H1 (cell line): Measurements from ENCODE around the gene IL2RA. TPM values are rescaled to one million over a fixed set of nuclear protein-coding genes. Genes with fewer than 3 reads are reported as not detected.

Experiments
- CTCF ChIA-PET: fragments of 300-600 bp; sonication (Branson Sonifier 250); formaldehyde crosslinking; loops from one replicate; lab custom pipeline; 2021; ENCODE audit not compliant: partially characterized antibody; lab: Charles Lee
- POLR2A ChIA-PET: fragments of 300-600 bp; sonication (Branson Sonifier 250); formaldehyde crosslinking; loops from one replicate; lab custom pipeline; 2021; ENCODE audit warnings: inconsistent platforms; ENCODE audit not compliant: partially characterized antibody; lab: Charles Lee
- DNase-seq, 2 experiments: peaks; one replicate each; pipeline versions ENCODE4 v3.0.0 to v3.0.0-alpha.2; 2010 to 2022; ENCODE audit warnings: low spot score in 2 of 2, low read depth in 1 of 2, mixed read lengths in 1 of 2
- FAIRE-seq: peaks from 2 replicates; lab custom pipeline; 2011; peaks lifted over from hg19 to GRCh38; lab: Jason Lieb, UNC
- H2AFZ ChIP-seq: 2 replicates; pipeline ENCODE4 v1.8.1; 2012; ENCODE audit warnings: low read length, inconsistent platforms
- H2AK5ac ChIP-seq: 2 replicates; pipeline ENCODE4 v1.6.1; 2013; ENCODE audit warnings: low read depth, low read length
- H2BK120ac ChIP-seq: replicated peaks from 2 replicates; pipeline ENCODE3; 2013; ENCODE audit warnings: low read depth, low read length, inconsistent platforms
- H2BK12ac ChIP-seq: 2 replicates; pipeline ENCODE4 v1.6.1; 2013; ENCODE audit warnings: low read depth, low read length
- H2BK15ac ChIP-seq: 2 replicates; pipeline ENCODE4 v1.6.1; 2013; ENCODE audit warnings: low read length
- H2BK20ac ChIP-seq: 2 replicates; pipeline ENCODE4 v1.6.1; 2013; ENCODE audit warnings: low read length
- H2BK5ac ChIP-seq: 2 replicates; pipeline ENCODE4 v1.6.1; 2013; ENCODE audit warnings: low read depth, low read length
- H3K14ac ChIP-seq: 2 replicates; pipeline ENCODE4 v1.6.1; 2013; ENCODE audit warnings: inconsistent platforms; ENCODE audit not compliant: insufficient read length
- H3K18ac ChIP-seq: 2 replicates; pipeline ENCODE4 v1.6.1; 2013; ENCODE audit warnings: low read length; ENCODE audit errors: extremely low read depth
- H3K23ac ChIP-seq: 2 replicates; pipeline ENCODE4 v1.6.1; 2013; ENCODE audit warnings: inconsistent platforms; ENCODE audit not compliant: insufficient read length
- H3K23me2 ChIP-seq: 2 replicates; pipeline ENCODE4 v1.6.1; 2013; ENCODE audit warnings: low read depth, low read length
- H3K27ac ChIP-seq: 2 replicates; pipeline ENCODE4 v1.6.1; 2011; ENCODE audit warnings: low read depth, low read length, inconsistent platforms
- H3K27me3 ChIP-seq, 4 experiments: replicated peaks in 1 of 4; 1 replicate in 1 of 4; 2 replicates in 3 of 4; pipeline versions ENCODE4 v1.6.1 to v1.8.1; 2011 to 2013; ENCODE audit warnings: low read length in 3 of 4, mild to moderate bottlenecking in 3 of 4, inconsistent platforms in 2 of 4, mixed read lengths in 2 of 4, moderate library complexity in 1 of 4; ENCODE audit not compliant: control insufficient read depth in 3 of 4, insufficient read depth in 3 of 4; ENCODE audit errors: extremely low read depth in 1 of 4
- H3K36me3 ChIP-seq, 4 experiments: 2 replicates each; pipeline versions ENCODE4 v1.6.1 to v1.8.1; 2011 to 2013; ENCODE audit warnings: mild to moderate bottlenecking in 4 of 4, low read length in 3 of 4, moderate library complexity in 2 of 4, control low read depth in 1 of 4, inconsistent platforms in 1 of 4; ENCODE audit not compliant: insufficient read depth in 4 of 4, control insufficient read depth in 2 of 4
- H3K4ac ChIP-seq: replicated peaks from 2 replicates; pipeline ENCODE3; 2013; ENCODE audit warnings: low read length, low read depth, mixed read lengths, inconsistent platforms; ENCODE audit not compliant: insufficient read length
- H3K4me1 ChIP-seq, 4 experiments: replicated peaks in 1 of 4; 1 replicate in 1 of 4; 2 replicates in 3 of 4; pipeline versions ENCODE4 v1.6.1 to v1.8.1; 2011 to 2013; ENCODE audit warnings: low read length in 3 of 4, inconsistent platforms in 2 of 4, mixed read lengths in 1 of 4; ENCODE audit not compliant: insufficient read depth in 4 of 4, control insufficient read depth in 3 of 4
- H3K4me2 ChIP-seq, 2 experiments: 2 replicates each; pipeline versions ENCODE4 v1.6.1 to v1.8.1; 2011 to 2013; ENCODE audit warnings: low read depth in 2 of 2, low read length in 2 of 2, control low read depth in 1 of 2, inconsistent platforms in 1 of 2, mild to moderate bottlenecking in 1 of 2; ENCODE audit not compliant: insufficient read depth in 1 of 2
- H3K4me3 ChIP-seq, 4 experiments: fragments of 200-600, 300-600 bp in 1 of 4; sonication (generic), shearing (Covaris generic), sonication (Bioruptor Twin) in 1 of 4; 2 replicates each; pipeline versions ENCODE4 v1.5.1 to v1.8.1; 2011 to 2016; ENCODE audit warnings: low read length in 4 of 4, low read depth in 3 of 4, control low read depth in 2 of 4, inconsistent platforms in 2 of 4, mild to moderate bottlenecking in 2 of 4, mixed read lengths in 1 of 4, moderate library complexity in 1 of 4; ENCODE audit not compliant: insufficient read depth in 2 of 4; ENCODE audit errors: extremely low read depth in 1 of 4
- H3K56ac ChIP-seq: replicated peaks from 2 replicates; pipeline ENCODE3; 2013; ENCODE audit warnings: low read depth, mild to moderate bottlenecking, mixed read lengths, low read length, inconsistent platforms; ENCODE audit not compliant: insufficient read length
- H3K79me1 ChIP-seq: 2 replicates; pipeline ENCODE4 v1.6.1; 2013; ENCODE audit warnings: low read depth, low read length, control low read depth
- H3K79me2 ChIP-seq, 2 experiments: 2 replicates each; pipeline versions ENCODE4 v1.6.1 to v1.8.1; 2012 to 2013; ENCODE audit warnings: low read length in 2 of 2, mild to moderate bottlenecking in 2 of 2, inconsistent platforms in 1 of 2; ENCODE audit not compliant: insufficient read depth in 2 of 2, control insufficient read depth in 1 of 2
- H3K9ac ChIP-seq, 4 experiments: replicated peaks in 1 of 4; 1 replicate in 1 of 4; 2 replicates in 3 of 4; pipeline versions ENCODE4 v1.6.1 to v1.8.1; 2011 to 2013; ENCODE audit warnings: low read depth in 3 of 4, low read length in 3 of 4, control low read depth in 2 of 4, mild to moderate bottlenecking in 2 of 4, moderate library complexity in 2 of 4, inconsistent platforms in 1 of 4; ENCODE audit errors: extremely low read depth in 1 of 4
- H3K9me3 ChIP-seq, 2 experiments: 2 replicates each; pipeline versions ENCODE4 v1.6.1 to v1.8.1; 2012 to 2013; ENCODE audit warnings: mild to moderate bottlenecking in 2 of 2, moderate library complexity in 2 of 2, control low read depth in 1 of 2, inconsistent platforms in 1 of 2, low read depth in 1 of 2, low read length in 1 of 2, mixed read lengths in 1 of 2; ENCODE audit not compliant: insufficient read depth in 2 of 2
- H4K20me1 ChIP-seq, 2 experiments: replicated peaks in 1 of 2; 2 replicates each; pipeline versions ENCODE3 to v1.8.1; 2011 to 2013; ENCODE audit warnings: inconsistent platforms in 2 of 2, low read length in 2 of 2, mild to moderate bottlenecking in 1 of 2; ENCODE audit not compliant: insufficient read depth in 2 of 2, control insufficient read depth in 1 of 2
- H4K5ac ChIP-seq: 2 replicates; pipeline ENCODE4 v1.6.1; 2013; ENCODE audit warnings: low read length, low read depth, mixed read lengths, inconsistent platforms; ENCODE audit not compliant: insufficient read length
- H4K8ac ChIP-seq: 2 replicates; pipeline ENCODE4 v1.8.0; 2013; ENCODE audit warnings: mild to moderate bottlenecking, moderate library complexity, low read length, inconsistent platforms; ENCODE audit not compliant: insufficient read depth; ENCODE audit errors: extremely low read depth
- H4K91ac ChIP-seq: replicated peaks from 2 replicates; pipeline ENCODE3; 2013; ENCODE audit warnings: low read length, mixed read lengths, inconsistent platforms; ENCODE audit not compliant: insufficient read length
- CREB1 ChIP-seq: IDR thresholded peaks from 2 replicates; pipeline ENCODE4 v1.6.1; 2012; ENCODE audit warnings: inconsistent platforms
- CTBP2 ChIP-seq: IDR thresholded peaks from 2 replicates; pipeline ENCODE4 v1.7.0; 2011; ENCODE audit warnings: borderline replicate concordance, mild to moderate bottlenecking, moderate library complexity, mixed read lengths, low read length; ENCODE audit not compliant: insufficient read depth, insufficient read length
- USF2 ChIP-seq: IDR thresholded peaks from 2 replicates; pipeline ENCODE4 v1.6.1; 2011; ENCODE audit warnings: low read length, improper control_type of control experiment
- YY1 ChIP-seq: IDR thresholded peaks from 2 replicates; pipeline ENCODE4 v1.6.1; 2011; ENCODE audit warnings: low read depth, mild to moderate bottlenecking, low read length
- ZNF274 ChIP-seq: IDR thresholded peaks from 2 replicates; pipeline ENCODE4 v1.7.0; 2012; ENCODE audit warnings: low read length, borderline replicate concordance; ENCODE audit errors: extremely low read depth
- WGBS, 2 experiments: shearing (Covaris generic) in 1 of 2; methylation state at CpG; one replicate each; pipeline versions ENCODE4 v1.1.6 to v1.1.7; 2013 to 2015; ENCODE audit warnings: low lambda C conversion rate in 2 of 2, mixed read lengths in 2 of 2, inconsistent platforms in 1 of 2, low coverage in 1 of 2, missing lambda C conversion rate in 1 of 2; ENCODE audit not compliant: insufficient replicate concordance in 2 of 2, insufficient coverage in 1 of 2, insufficient read length in 1 of 2; ENCODE audit errors: extremely low coverage in 1 of 2, missing lambda C conversion rate in 1 of 2; 5-methylcytosine and 5-hydroxymethylcytosine counted together
- polyA plus RNA-seq, 7 experiments: library from polyadenylated mRNA; depleted of rRNA in 3 of 7; stranded (reverse) in 5 of 7; unstranded in 2 of 7; fragments of >200 nt in 5 of 7; fragments of 200-250 nt in 2 of 7; gene quantifications; 1 replicate in 5 of 7; 2 replicates in 1 of 7; 4 replicates in 1 of 7; pipeline versions ENCODE4 v1.2.1 to v1.2.3, GENCODE V29; 2011 to 2013; ENCODE audit warnings: missing spikeins in 2 of 7, mixed read lengths in 2 of 7
- total RNA-seq: library from RNA; stranded (reverse); fragmentation: NEBNext Ultra II Directional; extraction: Animal tissue kit (Norgen Biotek cat#: 25700); gene quantifications from 2 replicates; pipeline ENCODE4 v1.2.1, GENCODE V29; 2021

IL2RA gene
- total and polyA plus RNA-seq, 2 of the 8 experiments (the other 6 are each of a cell fraction or from before 2014, with no cell fraction given): not detected

GRCh38 chr10:6009150-6009549 is 53.0 kb downstream of the IL2RA start:
- Histone ChIP-seq H2BK120ac (no peak overlapping the region), H4K5ac (no peak overlapping the region), H3K56ac (no peak overlapping the region), H3K9me3 (peaks cover 4 to 8% of the 10 kb centered on the region in 2 experiments; a peak in 3 of 4 replicates), H2BK15ac (no peak overlapping the region), H2BK5ac (no peak overlapping the region), H3K14ac (no peak overlapping the region), H3K27me3 (no peaks in the 10 kb centered on the region), H3K23me2 (no peaks in the 10 kb centered on the region), H2AFZ (no peak overlapping the region), H3K27ac (no peak overlapping the region), H4K20me1 (no peaks in the 10 kb centered on the region), H2BK12ac (no peak overlapping the region), H3K9ac (no peak overlapping the region), H3K79me1 (no peaks in the 10 kb centered on the region), H3K4me2 (no peak overlapping the region), H4K91ac (no peak overlapping the region), H2AK5ac (no peak overlapping the region), H3K4me1 (peaks cover 0 to 3% (median under 1%) of the 10 kb centered on the region in 4 experiments; a peak in 1 of 7 replicates), H3K4ac (no peak overlapping the region), H3K4me3 (no peak overlapping the region), H3K36me3 (no peaks in the 10 kb centered on the region), H2BK20ac (no peak overlapping the region), H3K18ac (no peak overlapping the region), H3K23ac (no peak overlapping the region), H3K79me2 (no peaks in the 10 kb centered on the region), H4K8ac (no peak overlapping the region)
- TF ChIP-seq YY1 (no peak), CREB1 (no peak), USF2 (no peak), ZNF274 (no peak), CTBP2 (no peak)
- WGBS, 2 experiments: 96% methylated on average over 2 of the region's 2 CpGs; no CpG with 5 or more reads in 1 of the 2 experiments
- ChIA-PET POLR2A (no interaction called here), CTCF (interaction anchor here (0.7 kb wide), 1 partner anchor 392 kb away, joined by 3 read pairs; no protein-coding TSS in a partner anchor)
- FAIRE-seq: no peak
- DNase-seq: no peak
